ENCODE measurements around the gene CDC34. TPM values are rescaled to one million over a fixed set of nuclear protein-coding genes. Genes with fewer than 3 reads are reported as not detected.
"Not testable (repeated sequence)": the region's sequence is repeated elsewhere in the genome, so short reads cannot be mapped to it uniquely, and the experiment has no call there.

Gene CDC34
- total RNA-seq, 2 donors from 2014 or later, result 46.3 to 59.6 TPM

GRCh38 chr19:584240-585001 is 52.9 kb downstream of the CDC34 start:
- Mint-ChIP-seq H3K9me3 (no peaks in the 10 kb centered on the region), H3K27ac (no peak overlapping the region), H3K36me3 (no peaks in the 10 kb centered on the region)
- DNase-seq (ENCODE audit: low spot score in 2 of 2) (peak in 1 of 2 donors; percentile 81), ATAC-seq (peak; percentile 62 to 70)

- H3K36me3 Mint-ChIP-seq; DNase-seq (ENCODE audit: low spot score in 2 of 2); H3K9me3 Mint-ChIP-seq; H3K27ac Mint-ChIP-seq; ATAC-seq: not testable (repeated sequence)
Measured at GRCh38 chr19:585146-585545, 53.6 kb downstream of the CDC34 start.

GRCh38 chr19:585551-586110 is 54.1 kb downstream of the CDC34 start:
- no peak for ATAC-seq
- Mint-ChIP-seq H3K9me3 (no peaks in the 10 kb centered on the region), H3K36me3 (no peaks in the 10 kb centered on the region), H3K27ac (no peak overlapping the region)
- no peak for DNase-seq (ENCODE audit: low spot score in 2 of 2)

GRCh38 chr19:588093-588740 is 56.7 kb downstream of the CDC34 start:
- ATAC-seq, result peak; percentile 31 to 72
- no peaks in the 10 kb centered on the region for H3K9me3 Mint-ChIP-seq
- no peaks in the 10 kb centered on the region for H3K36me3 Mint-ChIP-seq
- no peak overlapping the region for H3K27ac Mint-ChIP-seq
- DNase-seq (ENCODE audit: low spot score in 2 of 2), result peak in 1 of 2 donors; percentile 75

- Mint-ChIP-seq H3K36me3 (no peaks in the 10 kb centered on the region), H3K27ac (no peak overlapping the region), H3K9me3 (no peaks in the 10 kb centered on the region)
- DNase-seq (ENCODE audit: low spot score in 2 of 2) (no peak), ATAC-seq (peak in 1 of 2 donors; percentile 3)
Measured at GRCh38 chr19:588741-589692, 57.5 kb downstream of the CDC34 start.

- H3K9me3 Mint-ChIP-seq, result no peaks in the 10 kb centered on the region
- no peak within 1 kb of the TSS for H3K27ac Mint-ChIP-seq
- H3K36me3 Mint-ChIP-seq, result no peaks in the 10 kb centered on the region
- DNase-seq (ENCODE audit: low spot score in 2 of 2), result no peak
- ATAC-seq, result peak in 1 of 2 donors; percentile 4
Measured at GRCh38 chr19:589693-590395, 58.3 kb downstream of the CDC34 start, which contains the start of gene HCN2. HCN2 (plus strand) TSS chr19:589881; CDS start chr19:589946, 65 bp downstream.

- DNase-seq (ENCODE audit: low spot score in 2 of 2) (no peak), ATAC-seq (peak in 1 of 2 donors; percentile 26)
- no peaks in the 10 kb centered on the region for H3K36me3 Mint-ChIP-seq
- no peaks in the 10 kb centered on the region for H3K9me3 Mint-ChIP-seq
- no peak overlapping the region for H3K27ac Mint-ChIP-seq
Measured at GRCh38 chr19:590396-590745, 58.8 kb downstream of the CDC34 start.

GRCh38 chr19:590750-591098 is 59.2 kb downstream of the CDC34 start:
- ATAC-seq (no peak), DNase-seq (ENCODE audit: low spot score in 2 of 2) (no peak)
- Mint-ChIP-seq H3K27ac (no peak overlapping the region), H3K9me3 (no peaks in the 10 kb centered on the region), H3K36me3 (no peaks in the 10 kb centered on the region)

GRCh38 chr19:591099-591958 is 59.8 kb downstream of the CDC34 start:
- H3K27ac Mint-ChIP-seq, result no peak overlapping the region
- no peak for DNase-seq (ENCODE audit: low spot score in 2 of 2)
- ATAC-seq, result no peak
- H3K9me3 Mint-ChIP-seq, result no peaks in the 10 kb centered on the region
- H3K36me3 Mint-ChIP-seq, result no peaks in the 10 kb centered on the region

Other genes starting within 250 kb of the CDC34 start
- gene PLPP2, start 240.4 kb upstream of the CDC34 start, total RNA-seq, result under 1 TPM; 0.87 to 0.95 TPM
- 10 to 100 TPM; 22.8 to 34.3 TPM for gene MIER2, start 187.0 kb upstream of the CDC34 start, total RNA-seq
- under 1 TPM in 1 of 2 donors, not detected in 1; 0.54 TPM for gene C2CD4C, start 122.6 kb upstream of the CDC34 start, total RNA-seq
- not detected for gene SHC2, start 70.7 kb upstream of the CDC34 start, total RNA-seq
- gene MADCAM1, start 35.3 kb upstream of the CDC34 start, total RNA-seq, result under 1 TPM; 0.25 to 0.47 TPM
- gene TPGS1, start 24.3 kb upstream of the CDC34 start, total RNA-seq, result 10 to 100 TPM in 1 of 2 donors, 1 to 10 TPM in 1; 5.9 to 10.2 TPM
- gene GZMM, start 12.3 kb downstream of the CDC34 start, total RNA-seq, result 10 to 100 TPM; 14.1 to 52.7 TPM
- 100 to 1,000 TPM; 170 to 194 TPM for gene BSG, start 40.8 kb downstream of the CDC34 start, total RNA-seq
- gene HCN2, start 58.1 kb downstream of the CDC34 start, total RNA-seq, result under 1 TPM; 0.41 to 0.58 TPM
- 10 to 100 TPM; 47.0 to 57.7 TPM for gene POLRMT, start 101.8 kb downstream of the CDC34 start, total RNA-seq
- not detected for gene FGF22, start 108.1 kb downstream of the CDC34 start, total RNA-seq
- gene RNF126, start 131.5 kb downstream of the CDC34 start, total RNA-seq, result 10 to 100 TPM; 69.6 to 98.7 TPM
- 10 to 100 TPM in 1 of 2 donors, 1 to 10 TPM in 1; 4.1 to 10.1 TPM for gene FSTL3, start 144.6 kb downstream of the CDC34 start, total RNA-seq
- gene PRSS57, start 163.7 kb downstream of the CDC34 start, total RNA-seq, result not detected
- gene PALM, start 177.2 kb downstream of the CDC34 start, total RNA-seq, result under 1 TPM in 1 of 2 donors, not detected in 1; 0.66 TPM
- under 1 TPM in 1 of 2 donors, not detected in 1; 0.50 TPM for gene MISP, start 219.4 kb downstream of the CDC34 start, total RNA-seq

Data from activated naive CD4-positive, alpha-beta T cell treated with anti-CD3 and anti-CD28 coated beads, Interleukin-2, amount 50 U/mL, for 72 hours (primary cell).